Retinal pigment epithelial cell (primary cell): ENCODE data around the gene ABHD17C.

ENCODE experiments used
- DNase-seq: peaks from one replicate; pipeline ENCODE4 v3.0.0-alpha.2; 2010; ENCODE audit warnings: low read depth
- H3K4me3 ChIP-seq: 2 replicates; pipeline ENCODE4 v1.5.1; 2011; ENCODE audit warnings: mild to moderate bottlenecking, low read length, control low read depth, moderate library complexity
- CTCF ChIP-seq: conservative IDR thresholded peaks from 2 replicates; pipeline ENCODE4 v1.5.1; 2011; ENCODE audit warnings: low read depth, low read length, control low read depth, inconsistent platforms

Gene ABHD17C

DNA sequence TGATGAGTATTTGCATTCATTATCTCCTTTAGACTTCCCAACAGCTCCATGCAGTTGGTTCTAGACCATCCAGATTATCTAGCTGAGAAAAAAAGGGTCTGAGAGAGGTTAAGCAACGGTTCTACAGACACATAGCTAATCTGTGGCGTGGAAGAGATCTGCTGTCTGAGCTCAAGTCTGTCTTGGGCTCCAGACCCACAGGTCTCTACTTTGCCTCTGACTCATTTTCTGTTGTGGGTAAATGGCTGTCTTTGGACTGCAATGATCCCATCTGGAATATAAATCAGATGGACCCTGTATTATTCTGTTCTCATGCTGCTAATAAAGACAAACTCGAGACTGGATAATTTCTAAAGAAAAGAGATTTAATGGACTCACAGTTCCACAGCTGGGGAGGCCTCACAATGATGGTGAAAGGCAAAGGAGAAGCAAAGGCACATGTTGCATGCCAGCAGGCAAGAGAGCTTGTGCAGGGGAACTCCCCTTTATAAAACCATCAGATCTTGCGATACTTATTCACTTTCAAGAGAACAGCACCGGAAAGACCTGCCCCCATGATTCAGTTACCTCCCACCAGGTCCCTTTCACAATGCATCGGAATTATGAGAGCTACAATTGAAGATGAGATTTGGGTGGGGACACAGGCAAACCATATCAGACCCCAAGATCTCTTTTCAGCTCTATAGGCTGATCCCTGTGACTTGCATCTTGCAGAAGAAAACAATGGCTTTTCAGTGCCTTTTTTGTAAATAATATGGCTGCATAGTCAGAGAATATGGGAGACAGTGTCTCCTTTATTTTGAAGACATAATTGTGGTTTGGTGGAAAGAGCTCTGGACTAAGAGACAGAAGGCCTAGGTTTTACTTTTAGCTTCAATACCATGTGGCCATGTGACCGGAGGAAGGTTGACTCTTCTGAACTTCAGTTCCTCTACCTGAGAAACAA lies 108.7 kb downstream of the ABHD17C start:
- TF ChIP-seq CTCF, result no peak
- H3K4me3 ChIP-seq, result no peak overlapping the region
- no peak for DNase-seq

- no peak overlapping the region for H3K4me3 ChIP-seq
- DNase-seq, result no peak
- no peak for TF ChIP-seq CTCF
These were observed 109.9 kb downstream of the ABHD17C start for GRCh38 chr15:80804970-80805495.
